SH-SY5Y (cell line): ENCODE data around the gene ALPG.

Experiments used
- GATA2 ChIP-seq: IDR thresholded peaks from 2 replicates; pipeline ENCODE4 v1.6.1; 2011; ENCODE audit warnings: mild to moderate bottlenecking, low read depth, low read length
- GATA3 ChIP-seq: IDR thresholded peaks from 2 replicates; pipeline ENCODE4 v1.6.1; 2011; ENCODE audit warnings: low read depth, mild to moderate bottlenecking, low read length, moderate library complexity

Gene ALPG

DNA sequence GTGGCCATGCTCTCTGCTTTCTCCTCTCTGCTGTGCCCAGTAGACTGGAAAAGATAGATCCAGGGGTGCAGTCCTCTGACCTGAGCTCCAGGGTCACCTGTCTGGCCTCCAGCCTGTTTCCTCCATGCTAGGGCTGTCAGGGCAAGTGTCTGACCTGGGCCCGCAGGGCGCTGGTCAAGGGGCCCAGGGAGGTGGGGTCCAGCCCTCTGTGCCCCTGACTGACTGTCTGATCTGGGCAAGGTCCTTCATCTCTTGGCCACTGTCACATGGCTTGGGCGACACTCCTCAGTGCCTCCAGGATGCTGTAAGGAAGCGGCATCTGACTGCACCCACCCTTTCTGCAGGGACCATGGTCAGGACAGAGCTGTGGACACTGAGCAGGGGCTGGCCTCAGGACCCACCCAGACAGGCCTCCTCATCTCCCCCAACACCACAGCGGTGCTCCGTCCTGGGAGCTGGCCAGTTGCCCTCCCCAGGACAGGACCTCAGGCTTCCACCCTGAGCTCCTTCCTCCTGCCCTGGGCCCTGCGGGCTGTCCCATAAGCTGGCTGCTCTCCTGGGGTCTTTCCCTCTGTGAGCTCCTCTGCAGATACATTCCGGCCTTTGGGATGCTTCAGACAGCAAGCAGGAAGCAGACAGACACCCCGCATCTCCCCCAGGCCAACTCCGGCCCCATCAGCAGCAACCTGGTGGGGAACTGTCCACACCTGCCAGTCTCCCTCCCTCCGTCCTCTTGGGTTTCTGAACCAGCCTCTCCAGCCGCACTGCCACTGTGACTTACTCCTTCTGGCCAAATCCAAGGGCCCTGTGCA, 28.1 kb downstream of the ALPG start:
- TF ChIP-seq GATA2 (no peak), GATA3 (no peak)

- no peak for TF ChIP-seq GATA3
- no peak for TF ChIP-seq GATA2
Observed at GRCh38 chr2:232435375-232435648, 28.7 kb downstream of the ALPG start.

- no peak for TF ChIP-seq GATA2
Observed at GRCh38 chr2:232435805-232436204, 29.2 kb downstream of the ALPG start.

DNA sequence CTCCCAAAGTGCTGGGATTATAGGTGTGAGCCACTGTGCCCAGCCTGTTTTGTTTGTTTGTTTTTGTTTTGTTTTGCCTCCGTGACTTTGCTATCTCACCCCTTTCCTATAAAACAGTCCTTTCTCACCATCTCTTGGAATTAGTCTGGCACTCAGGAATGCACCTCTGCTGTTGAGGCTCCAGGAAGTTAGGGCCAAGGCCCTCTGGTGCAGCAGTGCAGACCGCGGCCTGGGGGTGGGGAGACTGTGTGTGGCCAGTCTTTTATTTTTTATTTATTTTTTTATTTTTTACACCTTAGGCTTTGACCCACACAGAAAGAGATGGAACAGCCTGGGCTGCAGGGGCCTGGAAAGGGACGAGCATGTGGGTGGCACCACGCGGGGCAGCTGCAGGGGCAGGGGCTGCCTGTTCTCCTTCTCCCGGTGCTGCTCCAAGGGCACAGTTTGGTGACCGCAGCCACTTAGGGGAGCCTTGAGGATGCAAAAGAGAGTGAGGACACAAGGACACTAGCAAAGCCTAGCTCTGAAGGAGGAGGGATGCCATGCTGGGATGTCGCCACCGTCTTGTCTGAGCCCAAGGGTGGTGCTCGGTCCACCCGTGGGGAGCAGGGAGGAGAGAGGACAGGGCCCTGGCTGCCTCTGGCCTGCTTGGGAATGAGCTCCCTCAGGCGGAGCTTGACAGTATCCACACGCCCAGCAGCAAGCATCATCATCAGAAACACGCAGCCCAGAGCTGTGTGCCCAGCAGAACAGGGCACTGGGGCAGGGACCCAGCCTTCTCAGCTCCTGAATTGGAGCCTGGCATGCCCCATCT, 29.9 kb downstream of the ALPG start:
- no peak for TF ChIP-seq GATA3
- TF ChIP-seq GATA2 = no peak

GRCh38 chr2:232437195-232437571, 30.5 kb downstream of the ALPG start:
- TF ChIP-seq GATA2 (no peak), GATA3 (no peak)

DNA sequence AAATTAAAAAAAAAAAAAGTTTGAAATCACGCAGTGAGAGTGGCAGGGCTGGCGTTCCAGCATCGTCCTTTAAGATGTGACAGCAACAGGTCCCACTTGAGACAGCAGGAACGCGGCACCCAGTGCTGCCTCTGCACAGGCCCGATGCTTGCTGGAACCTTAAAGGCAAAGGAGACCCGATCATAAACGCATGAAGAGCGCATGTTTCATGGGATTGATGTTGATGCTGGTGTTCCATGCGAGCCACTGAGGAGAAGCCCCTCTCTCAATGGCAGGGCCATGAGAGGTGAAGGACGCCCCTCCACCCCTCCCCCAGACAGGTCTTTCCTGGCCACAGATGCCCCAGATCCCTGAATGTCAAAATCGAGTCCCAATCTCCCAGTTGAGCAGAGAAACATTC, 31.4 kb downstream of the ALPG start:
- TF ChIP-seq GATA2 (no peak), GATA3 (no peak)

DNA sequence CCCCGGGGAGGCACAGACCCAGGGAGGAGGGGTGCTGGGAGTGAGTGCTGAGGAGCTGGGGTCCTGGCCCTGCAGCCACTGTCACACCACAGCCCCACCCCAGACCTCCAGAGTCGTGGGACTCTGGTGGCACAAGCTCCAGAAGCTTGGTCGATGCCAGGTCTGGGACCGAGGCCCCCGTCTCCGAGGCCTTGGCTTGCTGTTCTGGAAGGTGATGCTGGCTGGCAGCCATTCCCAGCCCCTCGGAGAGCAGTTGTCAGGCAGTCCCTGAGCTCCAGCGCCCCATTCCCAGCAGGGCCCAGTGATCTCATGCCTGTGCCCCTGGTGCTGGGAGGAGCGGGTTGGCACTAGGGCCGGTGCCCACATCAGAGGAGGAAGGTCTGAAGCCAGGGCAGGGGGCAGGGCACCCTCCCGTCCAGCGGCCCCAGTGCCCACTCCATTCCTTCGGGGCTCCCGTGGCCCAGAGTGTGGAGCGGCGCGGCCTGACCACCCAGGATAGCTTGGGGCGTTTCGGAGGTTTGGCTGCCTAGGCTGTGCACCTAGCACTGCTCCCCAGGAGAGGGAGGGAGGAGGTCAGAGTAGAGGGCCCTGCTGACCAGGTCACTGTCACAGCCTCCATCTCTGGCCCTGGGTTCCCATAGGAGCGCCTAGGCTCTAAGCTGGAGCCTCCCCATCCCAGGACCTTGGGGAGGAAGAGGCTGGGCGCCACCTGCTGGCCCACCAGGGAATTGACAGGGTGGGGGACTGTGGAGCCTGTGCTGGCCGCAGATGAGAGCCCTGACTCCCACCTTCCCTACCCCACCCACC, 32.5 kb downstream of the ALPG start:
- no peak for TF ChIP-seq GATA3
- TF ChIP-seq GATA2 = no peak

- TF ChIP-seq GATA2 (no peak), GATA3 (no peak)
Observed at GRCh38 chr2:232439758-232440135, 33.1 kb downstream of the ALPG start.

- no peak for TF ChIP-seq GATA3
- no peak for TF ChIP-seq GATA2
Observed at GRCh38 chr2:232441147-232441651, 34.6 kb downstream of the ALPG start.

- TF ChIP-seq GATA3 (no peak), GATA2 (no peak)
Observed at GRCh38 chr2:232444409-232445148, 37.9 kb downstream of the ALPG start.

- no peak for TF ChIP-seq GATA3
- no peak for TF ChIP-seq GATA2
Observed at GRCh38 chr2:232447091-232447620, 40.5 kb downstream of the ALPG start.

DNA sequence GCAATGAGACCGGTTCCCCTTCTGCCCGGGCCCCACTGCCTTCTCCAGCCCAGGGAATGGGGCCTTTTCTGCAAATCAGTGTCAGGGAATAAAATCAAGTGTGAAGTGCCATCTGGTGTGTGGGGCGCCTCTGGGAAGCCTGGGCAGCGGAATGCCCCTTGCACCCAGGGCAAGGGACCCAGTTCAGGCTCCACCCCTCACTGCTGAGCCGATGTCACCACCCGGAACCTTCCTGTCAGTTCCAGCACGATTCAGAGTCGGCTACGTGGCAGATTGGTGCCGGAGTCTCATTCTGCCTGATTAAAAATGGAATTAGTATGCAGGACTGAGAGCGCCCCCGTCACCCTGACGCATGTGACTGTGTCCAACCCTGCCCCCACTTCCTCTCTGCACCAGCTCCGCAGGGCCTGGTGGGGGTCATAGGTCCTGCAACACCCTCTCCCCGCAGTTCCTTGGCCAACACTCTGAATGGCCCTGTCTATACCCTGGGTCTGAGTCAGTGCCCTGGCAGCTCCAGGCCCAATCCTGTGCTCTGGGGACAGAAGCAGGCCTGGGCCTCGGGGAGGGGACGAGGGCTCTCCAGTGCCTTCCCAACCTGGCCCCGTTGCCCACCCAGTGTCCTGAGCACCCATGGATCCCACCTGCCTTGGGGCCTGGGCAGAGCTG, 41.1 kb downstream of the ALPG start:
- TF ChIP-seq GATA3 = no peak

GRCh38 chr2:232448304-232448690, 41.7 kb downstream of the ALPG start:
- TF ChIP-seq GATA2 (no peak), GATA3 (no peak)
